HepG2 (cell line): ENCODE data around the gene GGA3. TPM values are rescaled to one million over a fixed set of nuclear protein-coding genes. Genes with fewer than 3 reads are reported as not detected.
A peak's percentile ranks its signal among the peaks of the same experiment; 100 is the strongest.

ENCODE experiments used
- DNMT1 ChIP-seq: sonication (generic); formaldehyde crosslinking; IDR thresholded peaks from 2 replicates; pipeline ENCODE4 v1.5.1; 2020; ENCODE audit warnings: mild to moderate bottlenecking, missing genetic modification reagents
- EHMT2 ChIP-seq: fragments of 200-600 bp; sonication (generic); IDR thresholded peaks from 2 replicates; pipeline ENCODE4 v1.7.0; 2017; ENCODE audit warnings: antibody characterized with exemption, low read depth, low read length, borderline replicate concordance
- FLYWCH1 ChIP-seq: sonication (generic); formaldehyde crosslinking; IDR thresholded peaks from 2 replicates; pipeline ENCODE4 v1.8.1; 2023; ENCODE audit warnings: mild to moderate bottlenecking, missing genetic modification reagents
- FOXA1 ChIP-seq, 2 experiments: fragments of 450-650 bp in 1 of 2; sonication (generic) in 1 of 2; formaldehyde crosslinking in 1 of 2; IDR thresholded peaks; 2 replicates each; pipeline versions ENCODE4 v1.4.0 to v1.6.1; 2016 to 2020; ENCODE audit warnings: missing genetic modification reagents in 1 of 2
- MTF2 ChIP-seq: sonication (generic); formaldehyde crosslinking; IDR thresholded peaks from 2 replicates; pipeline ENCODE4 v1.5.0; 2020; ENCODE audit warnings: missing genetic modification reagents, borderline replicate concordance
- NFKBIZ ChIP-seq: IDR thresholded peaks from 2 replicates; pipeline ENCODE4 v1.6.1; 2018; ENCODE audit warnings: missing genetic modification reagents, missing compliant biosample characterization
- PPARG ChIP-seq: conservative IDR thresholded peaks from 2 replicates; pipeline ENCODE4 v1.6.1; 2016; ENCODE audit warnings: missing biosample characterization, missing genetic modification reagents
- ZNF589 ChIP-seq: sonication (generic); formaldehyde crosslinking; conservative IDR thresholded peaks from 2 replicates; pipeline ENCODE4 v1.8.0; 2022; ENCODE audit warnings: mild to moderate bottlenecking, moderate library complexity, missing genetic modification reagents
- ZNF616 ChIP-seq: sonication (generic); formaldehyde crosslinking; IDR thresholded peaks from 2 replicates; pipeline ENCODE4 v1.5.0; 2020; ENCODE audit warnings: low read depth, mild to moderate bottlenecking, missing genetic modification reagents
- ZNF768 ChIP-seq: sonication (generic); formaldehyde crosslinking; IDR thresholded peaks from 2 replicates; pipeline ENCODE4 v1.4.0; 2020; ENCODE audit warnings: missing genetic modification reagents
- ZSCAN30 ChIP-seq: sonication (generic); formaldehyde crosslinking; IDR thresholded peaks from 2 replicates; pipeline ENCODE4 v1.5.0; 2020; ENCODE audit warnings: mild to moderate bottlenecking, missing genetic modification reagents
- polyA plus RNA-seq, 8 experiments: library from polyadenylated mRNA; depleted of rRNA in 3 of 8; stranded (reverse) in 7 of 8; unstranded in 1 of 8; fragments of >200 nt; fragmentation: Illumina TruSeq in 4 of 8; extraction: Trizol in 4 of 8; gene quantifications; 2 replicates each; pipeline versions ENCODE4 v1.2.1 to v1.2.3, GENCODE V29; 2011 to 2016; ENCODE audit warnings: low read depth in 4 of 8, missing spikeins in 1 of 8, mixed read lengths in 1 of 8; ENCODE audit not compliant: insufficient read depth in 1 of 8
- total RNA-seq, 5 experiments: library from RNA; depleted of rRNA; stranded (reverse); fragments of >200 nt; fragmentation: Illumina TruSeq; extraction: Trizol; gene quantifications; 2 replicates each; pipeline ENCODE4 v1.2.3, GENCODE V29; 2016; ENCODE audit warnings: low read depth in 1 of 5
- TF ChIP-seq, protein P1 (sequence below): sonication (generic); formaldehyde crosslinking; IDR thresholded peaks from 2 replicates; pipeline ENCODE4 v1.5.0; 2020; ENCODE audit warnings: mild to moderate bottlenecking, low read depth, missing genetic modification reagents, borderline replicate concordance
- TF ChIP-seq, protein P2 (sequence below): sonication (generic); formaldehyde crosslinking; IDR thresholded peaks from 2 replicates; pipeline ENCODE4 v1.4.0; 2020; ENCODE audit warnings: mild to moderate bottlenecking, missing genetic modification reagents
- TF ChIP-seq, protein P3 (sequence below): sonication (generic); formaldehyde crosslinking; conservative IDR thresholded peaks from 2 replicates; pipeline ENCODE4 v1.8.0; 2022; ENCODE audit warnings: low read depth, missing genetic modification reagents
- TF ChIP-seq, protein P4 (sequence below): IDR thresholded peaks from 2 replicates; pipeline ENCODE4 v1.6.1; 2016; ENCODE audit warnings: control low read depth

The GGA3 gene
- total and polyA plus RNA-seq, 2 of the 13 experiments (the other 11 are each of a cell fraction or from before 2014, with no cell fraction given), result 28.4 to 43.7 TPM

DNA sequence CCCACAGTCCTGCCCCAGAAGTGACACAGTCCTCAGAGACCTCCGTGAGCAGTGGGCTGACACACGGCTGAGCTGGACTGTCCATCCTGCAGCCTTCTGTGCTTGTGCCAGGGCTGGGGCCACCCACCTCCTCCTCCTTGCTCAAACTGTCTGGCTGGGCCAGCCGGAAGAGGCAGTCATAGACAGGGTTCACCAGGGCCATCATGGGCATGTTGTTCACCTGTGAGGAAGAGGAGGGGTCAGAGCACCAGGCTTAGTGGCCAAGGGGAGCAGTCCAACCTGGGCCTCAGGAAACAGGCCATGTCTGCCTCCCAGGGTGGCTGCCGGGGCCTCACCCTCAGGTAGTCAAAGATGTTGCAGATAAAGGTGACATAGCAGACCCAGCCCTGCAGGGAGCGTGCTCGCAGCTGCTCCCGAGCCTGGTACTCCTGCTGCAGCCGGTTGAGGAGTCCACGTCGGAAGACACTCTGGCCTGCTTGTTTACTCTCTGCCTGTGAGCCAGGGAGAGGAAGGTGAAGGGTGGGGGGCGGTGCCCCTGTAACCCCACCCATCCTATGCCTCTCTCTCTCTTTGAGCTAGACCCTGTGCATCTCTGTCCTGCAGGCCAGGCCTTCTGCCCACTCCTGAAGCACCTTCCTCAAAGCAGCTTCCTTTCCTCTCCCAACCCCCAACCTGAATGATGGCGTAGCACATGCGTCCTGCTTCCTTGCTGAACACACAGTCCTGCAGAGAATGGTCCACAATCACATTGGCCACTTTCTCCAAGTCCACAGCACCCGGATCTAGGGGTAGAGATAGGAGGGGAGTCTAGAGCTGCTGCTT, 6.2 kb upstream of the GGA3 start (continued):
- TF ChIP-seq ZNF616 (CRISPR knock-in tag) (peak; percentile 89; the same call in 1 of the 2 replicates), PPARG (CRISPR knock-in tag) (peak; percentile 61; the same call in 1 of the 2 replicates), MTF2 (CRISPR knock-in tag) (no peak), FOXA1 (IDR thresholded peaks at IDR 0.05) (peak; percentile 48; the same call in 1 of the 2 replicates), FOXA1 (CRISPR knock-in tag; IDR thresholded peaks at IDR 0.05) (peak; percentile 98), EHMT2 (no peak), NFKBIZ (CRISPR knock-in tag) (peak; percentile 60; the same call in 1 of the 2 replicates), ZSCAN30 (CRISPR knock-in tag) (no peak), FLYWCH1 (no peak), DNMT1 (CRISPR knock-in tag) (no peak), ZNF768 (CRISPR knock-in tag) (peak; percentile 66), ZNF589 (0 out of 2 replicates have a peak, but pooled peaks have one; percentile 19)
- TF ChIP-seq, protein P1, sequence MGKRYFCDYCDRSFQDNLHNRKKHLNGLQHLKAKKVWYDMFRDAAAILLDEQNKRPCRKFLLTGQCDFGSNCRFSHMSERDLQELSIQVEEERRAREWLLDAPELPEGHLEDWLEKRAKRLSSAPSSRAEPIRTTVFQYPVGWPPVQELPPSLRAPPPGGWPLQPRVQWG (CRISPR knock-in tag), result no peak
- TF ChIP-seq, protein P2, sequence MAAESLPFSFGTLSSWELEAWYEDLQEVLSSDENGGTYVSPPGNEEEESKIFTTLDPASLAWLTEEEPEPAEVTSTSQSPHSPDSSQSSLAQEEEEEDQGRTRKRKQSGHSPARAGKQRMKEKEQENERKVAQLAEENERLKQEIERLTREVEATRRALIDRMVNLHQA (CRISPR knock-in tag), result no peak
- TF ChIP-seq, protein P3, sequence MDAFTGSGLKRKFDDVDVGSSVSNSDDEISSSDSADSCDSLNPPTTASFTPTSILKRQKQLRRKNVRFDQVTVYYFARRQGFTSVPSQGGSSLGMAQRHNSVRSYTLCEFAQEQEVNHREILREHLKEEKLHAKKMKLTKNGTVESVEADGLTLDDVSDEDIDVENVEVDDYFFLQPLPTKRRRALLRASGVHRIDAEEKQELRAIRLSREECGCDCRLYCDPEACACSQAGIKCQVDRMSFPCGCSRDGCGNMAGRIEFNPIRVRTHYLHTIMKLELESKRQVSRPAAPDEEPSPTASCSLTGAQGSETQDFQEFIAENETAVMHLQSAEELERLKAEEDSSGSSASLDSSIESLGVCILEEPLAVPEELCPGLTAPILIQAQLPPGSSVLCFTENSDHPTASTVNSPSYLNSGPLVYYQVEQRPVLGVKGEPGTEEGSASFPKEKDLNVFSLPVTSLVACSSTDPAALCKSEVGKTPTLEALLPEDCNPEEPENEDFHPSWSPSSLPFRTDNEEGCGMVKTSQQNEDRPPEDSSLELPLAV (CRISPR knock-in tag), result no peak
- TF ChIP-seq, protein P4, sequence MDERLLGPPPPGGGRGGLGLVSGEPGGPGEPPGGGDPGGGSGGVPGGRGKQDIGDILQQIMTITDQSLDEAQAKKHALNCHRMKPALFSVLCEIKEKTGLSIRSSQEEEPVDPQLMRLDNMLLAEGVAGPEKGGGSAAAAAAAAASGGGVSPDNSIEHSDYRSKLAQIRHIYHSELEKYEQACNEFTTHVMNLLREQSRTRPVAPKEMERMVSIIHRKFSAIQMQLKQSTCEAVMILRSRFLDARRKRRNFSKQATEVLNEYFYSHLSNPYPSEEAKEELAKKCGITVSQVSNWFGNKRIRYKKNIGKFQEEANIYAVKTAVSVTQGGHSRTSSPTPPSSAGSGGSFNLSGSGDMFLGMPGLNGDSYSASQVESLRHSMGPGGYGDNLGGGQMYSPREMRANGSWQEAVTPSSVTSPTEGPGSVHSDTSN (CRISPR knock-in tag), result no peak
